HG03354 (cell line): ENCODE results near the gene TMEM170B.
A peak's percentile ranks its signal among the peaks of the same experiment; 100 is the strongest.
"Not testable (repeated sequence)": the region's sequence is repeated elsewhere in the genome, so short reads cannot be mapped to it uniquely, and the experiment has no call there.

Experiments used
- ATAC-seq: cut with Tn5 transposase; IDR thresholded peaks from one replicate; pipeline ENCODE4 v1.9.1; 2021; ENCODE audit warnings: mild to moderate bottlenecking; ENCODE audit not compliant: unreplicated experiment, poor library complexity, severe bottlenecking

TMEM170B gene

DNA sequence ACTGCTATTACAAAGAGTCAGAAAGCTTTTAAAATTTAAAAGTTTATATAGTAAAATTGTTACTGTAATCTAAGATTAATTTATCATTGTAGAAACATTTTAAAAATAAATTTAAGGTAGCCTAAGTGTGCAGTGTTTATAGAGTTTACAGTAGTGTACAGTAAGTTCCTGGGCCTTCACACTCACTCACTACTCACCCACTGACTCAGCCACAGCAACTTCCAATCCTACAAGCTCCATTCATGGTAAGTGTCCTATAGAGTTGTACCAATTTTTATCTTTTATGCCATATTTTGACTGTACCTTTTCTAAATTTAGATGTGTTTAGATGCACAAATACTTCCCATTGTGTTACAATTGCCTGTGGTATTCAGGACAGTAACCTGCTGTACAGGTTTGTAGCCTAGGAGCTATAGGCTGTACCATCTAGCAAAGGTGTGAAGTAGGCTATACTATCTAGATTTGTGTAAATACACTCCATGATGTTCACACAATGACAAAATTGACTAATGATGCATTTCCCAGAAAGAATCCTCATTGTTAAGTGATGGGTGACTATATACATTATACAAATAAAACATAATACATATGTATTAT, 10.2 kb upstream of the TMEM170B start:
- no peak for ATAC-seq

DNA sequence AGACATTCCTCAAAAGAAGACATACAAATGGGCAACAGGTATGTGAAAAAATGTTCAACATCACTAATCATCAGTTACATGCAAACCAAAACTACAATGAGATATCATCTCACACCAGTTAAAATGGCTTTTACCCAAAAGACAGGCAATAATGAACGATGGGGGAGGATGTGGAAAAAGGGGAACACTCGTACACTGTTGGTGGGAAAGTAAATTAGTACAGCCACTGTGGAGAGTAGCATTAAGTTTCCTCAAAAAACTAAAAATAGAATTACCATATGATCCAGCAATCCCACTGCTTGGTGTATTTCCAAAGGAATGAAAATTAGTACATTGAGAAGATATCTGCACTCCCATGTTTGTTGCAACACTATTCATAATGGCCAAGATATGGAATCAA, 8.6 kb upstream of the TMEM170B start:
- ATAC-seq: no peak

- no peak for ATAC-seq
These were observed 5.5 kb upstream of the TMEM170B start for GRCh38 chr6:11532097-11532496.

GRCh38 chr6:11534561-11534960, 3.0 kb upstream of the TMEM170B start:
- no peak for ATAC-seq

DNA sequence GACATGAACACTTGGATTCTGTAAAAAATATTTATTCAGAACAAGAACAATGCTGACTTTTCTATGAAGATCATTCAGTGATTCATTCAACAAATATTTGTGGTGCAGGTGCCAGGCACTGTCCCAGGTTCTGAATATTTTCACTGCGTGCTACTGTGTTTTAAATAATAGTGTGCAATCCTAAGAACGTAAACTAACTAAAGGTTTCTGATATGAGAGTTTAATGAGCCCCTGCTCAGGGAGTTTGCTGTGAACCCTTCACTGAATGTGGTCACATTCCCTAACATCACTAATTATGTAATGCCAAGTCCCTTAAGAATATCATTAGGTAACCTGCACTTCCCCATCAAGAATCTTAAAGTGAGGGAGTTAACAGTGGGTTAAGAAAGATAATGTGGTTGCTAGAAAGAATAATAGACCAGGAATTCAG, 1.7 kb upstream of the TMEM170B start:
- ATAC-seq: no peak

- ATAC-seq: no peak
These were observed 754 bp upstream of the TMEM170B start for GRCh38 chr6:11536795-11537194.

- ATAC-seq: peak; percentile 30
These were observed 686 bp downstream of the TMEM170B start for GRCh38 chr6:11538052-11538818.

- ATAC-seq: no peak
These were observed 1.4 kb downstream of the TMEM170B start for GRCh38 chr6:11538819-11539468.

DNA sequence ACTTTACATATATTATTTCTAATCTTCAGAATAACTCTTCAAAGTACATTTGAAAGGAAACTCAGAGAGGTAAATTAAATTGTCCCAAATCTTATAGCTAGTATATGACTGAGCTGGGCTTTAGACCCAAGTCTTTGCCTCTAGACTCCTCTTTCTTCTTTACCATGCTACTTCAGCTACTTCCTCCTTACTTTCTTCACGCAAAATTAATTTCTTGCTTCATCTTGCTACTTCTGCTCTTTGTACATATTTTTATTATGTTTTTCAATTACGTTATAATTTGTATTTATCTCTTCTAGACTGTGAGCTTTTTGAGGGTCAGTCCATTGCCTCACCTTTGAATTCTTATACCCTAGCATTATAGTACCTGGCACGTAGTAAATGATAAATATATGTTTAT, 5.3 kb downstream of the TMEM170B start:
- no peak for ATAC-seq

DNA sequence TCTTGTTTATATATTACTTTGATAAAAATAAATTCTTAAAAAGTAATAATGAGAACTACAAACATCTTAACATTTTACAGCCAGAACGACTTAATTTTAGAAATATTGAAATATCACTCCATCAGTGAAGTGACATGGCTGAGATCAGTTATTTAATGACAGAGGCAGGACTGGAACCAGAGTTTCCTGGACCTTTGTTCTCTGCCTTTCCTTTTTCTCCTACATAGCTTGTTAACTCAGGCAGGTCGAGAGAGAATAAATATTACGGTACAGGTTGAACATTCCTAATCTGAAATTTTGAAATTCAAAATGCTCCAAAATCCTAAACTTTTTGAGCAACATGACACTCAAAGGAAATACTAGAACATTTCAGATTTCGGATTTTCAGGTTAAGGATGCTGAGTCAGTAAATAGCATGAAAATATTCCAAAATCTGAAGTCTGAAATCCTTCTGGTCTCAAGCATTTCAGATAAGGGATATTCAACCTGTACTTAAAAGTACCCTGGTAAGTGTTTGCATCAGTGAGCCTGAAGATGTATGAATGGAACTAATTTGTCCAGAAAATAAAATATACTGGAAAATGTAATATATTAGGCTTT, 6.5 kb downstream of the TMEM170B start:
- no peak for ATAC-seq

DNA sequence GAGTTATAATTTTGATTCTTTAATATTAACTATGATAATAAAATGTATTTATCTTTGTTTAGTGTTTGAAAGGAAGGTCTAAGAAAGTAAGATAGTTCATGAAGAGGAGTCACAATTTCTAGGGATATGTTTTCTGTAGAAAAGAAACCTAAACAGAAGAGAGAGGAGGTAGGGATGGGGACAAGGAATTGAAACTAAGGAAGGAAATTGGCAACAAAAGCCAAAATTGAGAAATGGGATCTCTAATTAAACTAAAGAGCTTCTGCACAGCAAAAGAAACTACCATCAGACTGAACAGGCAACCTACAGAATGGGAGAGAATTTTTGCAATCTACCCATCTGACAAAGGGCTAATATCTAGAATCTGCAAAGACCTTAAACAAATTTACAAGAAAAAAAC, 10.3 kb downstream of the TMEM170B start:
- not testable (repeated sequence) for ATAC-seq

- ATAC-seq: not testable (repeated sequence)
These were observed 11.0 kb downstream of the TMEM170B start for GRCh38 chr6:11548578-11548977.

- no peak for ATAC-seq
These were observed 13.5 kb downstream of the TMEM170B start for GRCh38 chr6:11551053-11551452.

GRCh38 chr6:11552442-11552841, 14.9 kb downstream of the TMEM170B start:
- ATAC-seq: no peak

GRCh38 chr6:11553824-11554223, 16.3 kb downstream of the TMEM170B start:
- no peak for ATAC-seq

- no peak for ATAC-seq
These were observed 18.8 kb downstream of the TMEM170B start for GRCh38 chr6:11556309-11556708.

DNA sequence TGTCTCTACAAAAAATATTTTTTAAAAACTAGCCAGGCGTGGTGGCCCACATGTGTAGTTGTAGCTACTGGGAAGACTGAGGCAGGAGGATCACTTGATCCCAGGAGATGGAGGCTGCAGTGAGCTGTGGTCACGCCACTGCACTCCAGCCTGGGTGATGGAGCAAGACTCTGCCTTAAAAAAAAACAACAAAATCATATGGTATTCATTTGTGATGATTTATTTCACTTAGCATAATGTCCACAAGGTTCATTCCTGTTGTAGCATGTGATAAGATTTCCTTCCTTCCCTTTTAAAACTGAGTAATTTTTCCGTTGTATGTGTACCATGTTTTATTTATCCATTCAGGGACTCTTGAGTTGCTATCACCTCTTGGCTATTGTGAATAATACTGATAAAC, 26.2 kb downstream of the TMEM170B start:
- ATAC-seq: no peak

DNA sequence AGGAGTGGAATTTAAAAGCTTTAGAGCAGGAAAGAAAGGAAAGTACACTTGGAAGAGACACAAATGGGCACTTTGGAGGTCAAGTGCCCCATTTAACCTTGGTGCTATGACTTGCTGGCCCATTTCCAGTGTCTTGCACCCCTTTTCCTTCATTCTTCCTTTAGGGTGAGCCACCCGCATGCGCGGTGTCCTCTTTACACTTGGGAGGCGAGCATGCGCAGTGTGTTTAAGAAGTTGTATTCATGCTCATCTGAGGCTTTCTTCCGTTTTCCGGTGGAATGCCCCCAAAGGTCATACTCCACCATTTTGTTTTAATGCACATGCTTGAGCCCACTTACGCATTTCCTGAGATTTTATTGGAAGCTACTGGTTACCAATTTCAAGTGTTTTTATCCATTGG, 29.1 kb downstream of the TMEM170B start:
- no peak for ATAC-seq

- no peak for ATAC-seq
These were observed 33.5 kb downstream of the TMEM170B start for GRCh38 chr6:11571073-11571472.

DNA sequence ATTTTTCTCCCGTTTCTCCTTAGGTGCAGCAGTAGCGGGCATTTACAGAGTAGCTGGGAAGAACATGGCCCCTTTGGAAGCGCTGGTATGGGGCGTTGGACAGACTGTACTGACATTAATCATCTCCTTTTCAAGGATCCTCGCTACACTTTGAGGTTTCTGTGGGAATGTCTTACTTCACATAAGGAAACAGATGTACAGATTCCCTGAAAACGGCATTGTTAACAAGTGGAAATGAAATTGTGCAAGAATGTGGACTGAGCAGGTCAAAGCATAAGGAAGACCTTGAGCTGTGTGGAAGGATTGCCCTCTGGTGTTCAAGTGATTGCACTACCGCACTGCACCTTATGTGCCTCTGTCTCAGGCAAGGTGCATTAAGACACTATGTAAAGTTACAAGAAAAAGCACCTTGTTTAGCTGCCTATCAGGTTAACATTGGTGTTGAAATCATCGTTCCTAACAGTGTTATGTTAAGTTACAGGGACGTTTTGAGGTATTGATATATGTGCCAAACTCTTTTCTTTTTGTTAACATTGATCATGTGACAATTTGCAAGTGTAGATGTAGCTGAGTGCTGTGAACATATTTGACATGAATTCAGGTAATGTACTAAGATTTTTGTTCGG, 38.0 kb downstream of the TMEM170B start:
- peak; percentile 98 for ATAC-seq
